OCI-LY1 (cell line): Measurements from ENCODE around the gene UGT1A10.

ENCODE experiments used
- H2AFZ ChIP-seq: fragments of 200-600 bp; sonication (generic), shearing (Covaris generic); 2 replicates; pipeline ENCODE4 v1.6.0; 2014; ENCODE audit warnings: antibody characterized with exemption, mild to moderate bottlenecking, low read length
- H3F3A ChIP-seq: fragments of 200-600 bp; sonication (generic), shearing (Covaris generic); 2 replicates; pipeline ENCODE4 v1.6.0; 2014; ENCODE audit warnings: mild to moderate bottlenecking, antibody characterized with exemption, low read length, moderate library complexity; ENCODE audit not compliant: insufficient read depth
- H3K27ac ChIP-seq: fragments of 200-600 bp; sonication (generic); 2 replicates; pipeline ENCODE4 v1.5.1; 2014; ENCODE audit warnings: low read length, mixed run types, mild to moderate bottlenecking, low read depth; ENCODE audit not compliant: poor library complexity, severe bottlenecking
- H3K27me3 ChIP-seq: fragments of 200-600 bp; sonication (generic); 2 replicates; pipeline ENCODE4 v1.6.0; 2014; ENCODE audit warnings: antibody characterized with exemption, mild to moderate bottlenecking, low read length, moderate library complexity; ENCODE audit not compliant: insufficient read depth
- H3K36me3 ChIP-seq: fragments of 200-600 bp; sonication (generic); 2 replicates; pipeline ENCODE4 v1.6.1; 2014; ENCODE audit warnings: mild to moderate bottlenecking, antibody characterized with exemption, low read length, moderate library complexity, mixed read lengths; ENCODE audit not compliant: insufficient read depth
- H3K4me1 ChIP-seq: fragments of 200-600 bp; sonication (generic); 2 replicates; pipeline ENCODE4 v1.5.1; 2014; ENCODE audit warnings: mild to moderate bottlenecking, low read length, moderate library complexity; ENCODE audit not compliant: insufficient read depth, severe bottlenecking
- H3K4me2 ChIP-seq: fragments of 200-600 bp; sonication (generic), shearing (Covaris generic); 2 replicates; pipeline ENCODE4 v1.6.1; 2014; ENCODE audit warnings: low read length
- H3K4me3 ChIP-seq: fragments of 200-600 bp; sonication (generic); 2 replicates; pipeline ENCODE4 v1.5.1; 2014; ENCODE audit warnings: low read length, low read depth, mild to moderate bottlenecking, mixed read lengths; ENCODE audit not compliant: poor library complexity, severe bottlenecking
- H3K79me2 ChIP-seq: fragments of 200-600 bp; shearing (Covaris generic); 2 replicates; pipeline ENCODE4 v1.6.1; 2016; ENCODE audit warnings: mixed run types, low read length, mixed read lengths; ENCODE audit not compliant: insufficient read depth
- H3K9ac ChIP-seq: fragments of 200-600 bp; sonication (generic), shearing (Covaris generic); 2 replicates; pipeline ENCODE4 v1.6.1; 2014; ENCODE audit warnings: mild to moderate bottlenecking, low read length, mixed read lengths
- H3K9me2 ChIP-seq: fragments of 200-600 bp; sonication (generic), shearing (Covaris generic); 2 replicates; pipeline ENCODE4 v1.6.1; 2014; ENCODE audit warnings: low read depth, mild to moderate bottlenecking, low read length, mixed read lengths
- H3K9me3 ChIP-seq: fragments of 200-600 bp; shearing (Covaris generic); 2 replicates; pipeline ENCODE4 v1.6.1; 2014; ENCODE audit warnings: low read length, mixed read lengths
- H4K20me1 ChIP-seq: fragments of 200-600 bp; sonication (generic), shearing (Covaris generic); 2 replicates; pipeline ENCODE4 v1.6.0; 2016; ENCODE audit warnings: mild to moderate bottlenecking, low read length; ENCODE audit not compliant: insufficient read depth
- CTCF ChIP-seq: fragments of 200-600 bp; sonication (generic), shearing (Covaris generic); IDR thresholded peaks from 2 replicates; pipeline ENCODE4 v1.5.1; 2017; ENCODE audit warnings: mild to moderate bottlenecking, antibody characterized with exemption, low read length, moderate library complexity, mixed read lengths
- EZH2 ChIP-seq: fragments of 200-600 bp; sonication (generic), shearing (Covaris generic); IDR thresholded peaks from 2 replicates; pipeline ENCODE4 v1.8.0; 2017; ENCODE audit warnings: borderline replicate concordance, mixed run types, mild to moderate bottlenecking, antibody characterized with exemption, low read length, moderate library complexity, mixed read lengths

Gene UGT1A10

GRCh38 chr2:233772583-233772982 is 136.3 kb downstream of the UGT1A10 start:
- TF ChIP-seq EZH2 = no peak
- no peak for TF ChIP-seq CTCF

GRCh38 chr2:233773854-233774253 is 137.6 kb downstream of the UGT1A10 start:
- Histone ChIP-seq H2AFZ (no peak overlapping the region), H4K20me1 (no peaks in the 10 kb centered on the region), H3K9ac (no peak overlapping the region), H3K4me2 (no peak overlapping the region), H3K9me3 (no peaks in the 10 kb centered on the region), H3F3A (no peaks in the 10 kb centered on the region), H3K79me2 (no peaks in the 10 kb centered on the region), H3K9me2 (no peaks in the 10 kb centered on the region), H3K4me3 (no peak overlapping the region), H3K27me3 (peaks cover 4% of the 10 kb centered on the region; the same call in 1 of the 2 replicates), H3K36me3 (no peaks in the 10 kb centered on the region), H3K27ac (no peak overlapping the region), H3K4me1 (no peaks in the 10 kb centered on the region)
- no peak for TF ChIP-seq EZH2
- no peak for TF ChIP-seq CTCF

More at GRCh38 chr2:233772583-233772982, 136.3 kb downstream of the UGT1A10 start:
- no peak overlapping the region for H3K9ac ChIP-seq
- H3K9me3 ChIP-seq = no peaks in the 10 kb centered on the region
- H3K9me2 ChIP-seq = no peaks in the 10 kb centered on the region
- H4K20me1 ChIP-seq = no peaks in the 10 kb centered on the region
- no peak overlapping the region for H2AFZ ChIP-seq
- H3K4me3 ChIP-seq = no peak overlapping the region
- no peak overlapping the region for H3K27ac ChIP-seq
- no peak overlapping the region for H3K4me2 ChIP-seq
- H3K4me1 ChIP-seq = no peaks in the 10 kb centered on the region
- no peaks in the 10 kb centered on the region for H3K36me3 ChIP-seq
- no peaks in the 10 kb centered on the region for H3K79me2 ChIP-seq
- no peaks in the 10 kb centered on the region; the same call in 1 of the 2 replicates for H3K27me3 ChIP-seq
- H3F3A ChIP-seq = no peaks in the 10 kb centered on the region

GRCh38 chr2:233775414-233775813 is 139.2 kb downstream of the UGT1A10 start:
- H3K9me2 ChIP-seq = no peaks in the 10 kb centered on the region
- no peaks in the 10 kb centered on the region for H3K36me3 ChIP-seq
- no peak overlapping the region for H3K4me3 ChIP-seq
- no peak overlapping the region for H2AFZ ChIP-seq
- no peaks in the 10 kb centered on the region for H3K9me3 ChIP-seq
- H3K79me2 ChIP-seq = no peaks in the 10 kb centered on the region
- H3K4me2 ChIP-seq = no peak overlapping the region
- no peaks in the 10 kb centered on the region for H3F3A ChIP-seq
- H3K9ac ChIP-seq = no peak overlapping the region
- TF ChIP-seq EZH2 (no peak), CTCF (no peak)
- no peak overlapping the region for H3K27ac ChIP-seq
- peaks cover 4% of the 10 kb centered on the region; the same call in 1 of the 2 replicates for H3K27me3 ChIP-seq
- H4K20me1 ChIP-seq = no peaks in the 10 kb centered on the region
- H3K4me1 ChIP-seq = no peaks in the 10 kb centered on the region
